HEK293 (cell line): ENCODE data around the gene FCN3.

Experiments
- CTCF ChIA-PET: fragments of 350-600 bp; formaldehyde crosslinking; extraction: SDS; loops from one replicate; lab custom pipeline; 2021; ENCODE audit warnings: antibody characterized with exemption; lab: Yijun Ruan, JAX
- POLR2A ChIA-PET: fragments of 300-600 bp; formaldehyde crosslinking; extraction: SDS; loops from one replicate; lab custom pipeline; 2020; ENCODE audit warnings: antibody characterized with exemption, inconsistent platforms; lab: Yijun Ruan, JAX
- H3K27ac ChIP-seq: fragments of 200-500 bp; sonication (Bioruptor generic); 2 replicates; pipeline ENCODE4 v1.5.1; 2014; ENCODE audit warnings: low read depth, low read length, control low read depth, inconsistent platforms; ENCODE audit errors: extremely low read depth
- H3K36me3 ChIP-seq, 2 experiments: fragments of 200-500 bp in 1 of 2; sonication (Bioruptor generic) in 1 of 2; 1 replicate in 1 of 2; 2 replicates in 1 of 2; pipeline ENCODE4 v1.5.1; 2014 to 2017; ENCODE audit warnings: inconsistent platforms in 2 of 2, low read length in 2 of 2; ENCODE audit not compliant: control insufficient read depth in 2 of 2, insufficient read depth in 1 of 2
- H3K4me1 ChIP-seq: fragments of 200-500 bp; sonication (Bioruptor generic); 2 replicates; pipeline ENCODE4 v1.5.1; 2014; ENCODE audit warnings: mild to moderate bottlenecking, low read length, inconsistent platforms; ENCODE audit not compliant: control insufficient read depth, insufficient read depth
- H3K4me3 ChIP-seq: 2 replicates; pipeline ENCODE4 v1.5.1; 2011; ENCODE audit warnings: low read depth, mild to moderate bottlenecking, control low read depth, low read length, moderate library complexity
- H3K9me3 ChIP-seq: fragments of 200-500 bp; sonication (Bioruptor generic); 2 replicates; pipeline ENCODE4 v1.5.1; 2014; ENCODE audit warnings: low read depth, low read length, inconsistent platforms; ENCODE audit not compliant: control insufficient read depth, insufficient read depth
- EGR2 ChIP-seq: fragments of 450-650 bp; formaldehyde crosslinking; IDR thresholded peaks from 2 replicates; pipeline ENCODE4 v1.5.1; 2016; ENCODE audit warnings: low read depth, missing biosample characterization, missing genetic modification characterization
- REPIN1 ChIP-seq: fragments of 450-650 bp; formaldehyde crosslinking; IDR thresholded peaks from 2 replicates; pipeline ENCODE4 v1.5.1; 2017; ENCODE audit warnings: missing biosample characterization, missing genetic modification characterization, low read depth
- SALL2 ChIP-seq: fragments of 450-650 bp; formaldehyde crosslinking; IDR thresholded peaks from 2 replicates; pipeline ENCODE4 v1.5.0; 2017; ENCODE audit warnings: missing biosample characterization, mild to moderate bottlenecking, missing genetic modification characterization, borderline replicate concordance
- SP2 ChIP-seq: fragments of 450-650 bp; formaldehyde crosslinking; IDR thresholded peaks from 2 replicates; pipeline ENCODE4 v1.5.1; 2016; ENCODE audit warnings: missing biosample characterization, missing genetic modification characterization
- TRIM28 ChIP-seq: IDR thresholded peaks from 2 replicates; pipeline ENCODE4 v1.6.1; 2011; ENCODE audit warnings: low read length, control low read depth, borderline replicate concordance
- ZBTB17 ChIP-seq: fragments of 450-650 bp; formaldehyde crosslinking; IDR thresholded peaks from 2 replicates; pipeline ENCODE4 v1.5.1; 2016; ENCODE audit warnings: missing biosample characterization, missing genetic modification characterization
- ZNF2 ChIP-seq: fragments of 450-650 bp; formaldehyde crosslinking; IDR thresholded peaks from 2 replicates; pipeline ENCODE4 v1.5.1; 2016; ENCODE audit warnings: missing biosample characterization, missing genetic modification characterization
- ZNF24 ChIP-seq: fragments of 450-650 bp; formaldehyde crosslinking; IDR thresholded peaks from 2 replicates; pipeline ENCODE4 v1.5.1; 2016; ENCODE audit warnings: missing biosample characterization, missing genetic modification characterization
- ZNF354C ChIP-seq: fragments of 450-650 bp; formaldehyde crosslinking; IDR thresholded peaks from 2 replicates; pipeline ENCODE4 v1.5.1; 2016; ENCODE audit warnings: missing biosample characterization, missing genetic modification characterization, low read depth, borderline replicate concordance
- ZNF404 ChIP-seq: fragments of 450-650 bp; formaldehyde crosslinking; IDR thresholded peaks from 2 replicates; pipeline ENCODE4 v1.5.1; 2017; ENCODE audit warnings: missing biosample characterization, missing genetic modification characterization
- ZNF416 ChIP-seq: fragments of 450-650 bp; formaldehyde crosslinking; IDR thresholded peaks from 2 replicates; pipeline ENCODE4 v1.5.1; 2016; ENCODE audit warnings: missing biosample characterization, missing genetic modification characterization
- ZNF48 ChIP-seq: fragments of 450-650 bp; formaldehyde crosslinking; IDR thresholded peaks from 2 replicates; pipeline ENCODE4 v1.5.1; 2016; ENCODE audit warnings: missing biosample characterization, missing genetic modification characterization
- ZNF548 ChIP-seq: fragments of 450-650 bp; formaldehyde crosslinking; IDR thresholded peaks from 2 replicates; pipeline ENCODE4 v1.5.1; 2016; ENCODE audit warnings: missing biosample characterization, missing genetic modification characterization
- ZNF585B ChIP-seq: fragments of 450-650 bp; formaldehyde crosslinking; IDR thresholded peaks from 2 replicates; pipeline ENCODE4 v1.5.1; 2016; ENCODE audit warnings: missing biosample characterization, missing genetic modification characterization
- TF ChIP-seq, protein P1 (sequence below): fragments of 450-650 bp; formaldehyde crosslinking; IDR thresholded peaks from 2 replicates; pipeline ENCODE4 v1.5.1; 2017; ENCODE audit warnings: missing biosample characterization, missing genetic modification characterization
- TF ChIP-seq, protein P2 (sequence below): fragments of 450-650 bp; formaldehyde crosslinking; IDR thresholded peaks from 2 replicates; pipeline ENCODE4 v1.5.1; 2016; ENCODE audit warnings: missing biosample characterization, missing genetic modification characterization
- TF ChIP-seq, protein P3 (sequence below): fragments of 450-650 bp; formaldehyde crosslinking; IDR thresholded peaks from 2 replicates; pipeline ENCODE4 v1.5.1; 2016; ENCODE audit warnings: missing biosample characterization, missing genetic modification characterization
- TF ChIP-seq, protein P4 (sequence below): fragments of 450-650 bp; formaldehyde crosslinking; conservative IDR thresholded peaks from 2 replicates; pipeline ENCODE4 v1.5.1; 2016; ENCODE audit warnings: low read depth, missing biosample characterization, missing genetic modification characterization

FCN3 gene

DNA sequence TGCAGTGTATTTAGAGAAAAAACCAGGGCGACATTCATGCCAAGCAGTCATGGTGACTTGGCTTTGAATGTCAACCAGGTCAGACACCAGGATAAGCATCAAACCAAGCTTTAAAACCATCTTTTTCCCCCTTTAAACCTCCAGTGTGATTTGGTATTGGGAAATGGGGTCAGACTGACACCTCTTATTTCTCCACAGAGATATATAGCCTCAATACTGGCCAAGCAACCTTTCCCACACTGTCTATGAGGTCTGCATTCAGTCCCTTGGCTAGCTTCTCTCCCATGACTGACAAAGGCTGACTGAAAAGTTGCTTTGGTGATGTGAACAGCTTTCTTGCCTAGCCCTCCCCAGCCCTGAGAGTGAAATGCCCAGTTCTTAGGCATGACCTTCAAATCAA lies 39.5 kb upstream of the FCN3 start:
- CTCF ChIA-PET = interaction anchor here (0.8 to 3.6 kb wide), 3 partner anchors 24 to 193 kb away, joined by 3 to 37 read pairs (median 5); no protein-coding TSS in a partner anchor
- Histone ChIP-seq H3K4me1 (no peaks in the 10 kb centered on the region), H3K27ac (no peak overlapping the region), H3K9me3 (no peaks in the 10 kb centered on the region), H3K4me3 (no peak overlapping the region), H3K36me3 (peaks cover 16 to 96% of the 10 kb centered on the region in 2 experiments)
- TF ChIP-seq, protein P1, sequence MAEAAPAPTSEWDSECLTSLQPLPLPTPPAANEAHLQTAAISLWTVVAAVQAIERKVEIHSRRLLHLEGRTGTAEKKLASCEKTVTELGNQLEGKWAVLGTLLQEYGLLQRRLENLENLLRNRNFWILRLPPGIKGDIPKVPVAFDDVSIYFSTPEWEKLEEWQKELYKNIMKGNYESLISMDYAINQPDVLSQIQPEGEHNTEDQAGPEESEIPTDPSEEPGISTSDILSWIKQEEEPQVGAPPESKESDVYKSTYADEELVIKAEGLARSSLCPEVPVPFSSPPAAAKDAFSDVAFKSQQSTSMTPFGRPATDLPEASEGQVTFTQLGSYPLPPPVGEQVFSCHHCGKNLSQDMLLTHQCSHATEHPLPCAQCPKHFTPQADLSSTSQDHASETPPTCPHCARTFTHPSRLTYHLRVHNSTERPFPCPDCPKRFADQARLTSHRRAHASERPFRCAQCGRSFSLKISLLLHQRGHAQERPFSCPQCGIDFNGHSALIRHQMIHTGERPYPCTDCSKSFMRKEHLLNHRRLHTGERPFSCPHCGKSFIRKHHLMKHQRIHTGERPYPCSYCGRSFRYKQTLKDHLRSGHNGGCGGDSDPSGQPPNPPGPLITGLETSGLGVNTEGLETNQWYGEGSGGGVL (tag by site-specific recombination) = no peak
- TF ChIP-seq, protein P2, sequence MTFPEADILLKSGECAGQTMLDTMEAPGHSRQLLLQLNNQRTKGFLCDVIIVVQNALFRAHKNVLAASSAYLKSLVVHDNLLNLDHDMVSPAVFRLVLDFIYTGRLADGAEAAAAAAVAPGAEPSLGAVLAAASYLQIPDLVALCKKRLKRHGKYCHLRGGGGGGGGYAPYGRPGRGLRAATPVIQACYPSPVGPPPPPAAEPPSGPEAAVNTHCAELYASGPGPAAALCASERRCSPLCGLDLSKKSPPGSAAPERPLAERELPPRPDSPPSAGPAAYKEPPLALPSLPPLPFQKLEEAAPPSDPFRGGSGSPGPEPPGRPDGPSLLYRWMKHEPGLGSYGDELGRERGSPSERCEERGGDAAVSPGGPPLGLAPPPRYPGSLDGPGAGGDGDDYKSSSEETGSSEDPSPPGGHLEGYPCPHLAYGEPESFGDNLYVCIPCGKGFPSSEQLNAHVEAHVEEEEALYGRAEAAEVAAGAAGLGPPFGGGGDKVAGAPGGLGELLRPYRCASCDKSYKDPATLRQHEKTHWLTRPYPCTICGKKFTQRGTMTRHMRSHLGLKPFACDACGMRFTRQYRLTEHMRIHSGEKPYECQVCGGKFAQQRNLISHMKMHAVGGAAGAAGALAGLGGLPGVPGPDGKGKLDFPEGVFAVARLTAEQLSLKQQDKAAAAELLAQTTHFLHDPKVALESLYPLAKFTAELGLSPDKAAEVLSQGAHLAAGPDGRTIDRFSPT (tag by site-specific recombination) = no peak
- no peak for TF ChIP-seq TRIM28
- no peak for TF ChIP-seq ZNF548 (tag by site-specific recombination)
- TF ChIP-seq ZNF24 (tag by site-specific recombination) = no peak
- TF ChIP-seq ZNF404 (tag by site-specific recombination) = no peak
- TF ChIP-seq SP2 (tag by site-specific recombination) = no peak
- TF ChIP-seq, protein P3, sequence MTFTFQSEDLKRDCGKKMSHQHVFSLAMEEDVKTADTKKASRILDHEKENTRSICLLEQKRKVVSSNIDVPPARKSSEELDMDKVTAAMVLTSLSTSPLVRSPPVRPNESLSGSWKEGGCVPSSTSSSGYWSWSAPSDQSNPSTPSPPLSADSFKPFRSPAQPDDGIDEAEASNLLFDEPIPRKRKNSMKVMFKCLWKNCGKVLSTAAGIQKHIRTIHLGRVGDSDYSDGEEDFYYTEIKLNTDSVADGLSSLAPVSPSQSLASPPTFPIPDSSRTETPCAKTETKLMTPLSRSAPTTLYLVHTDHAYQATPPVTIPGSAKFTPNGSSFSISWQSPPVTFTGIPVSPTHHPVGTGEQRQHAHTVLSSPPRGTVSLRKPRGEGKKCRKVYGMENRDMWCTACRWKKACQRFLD (tag by site-specific recombination) = no peak
- no peak for TF ChIP-seq ZNF2
- TF ChIP-seq, protein P4, sequence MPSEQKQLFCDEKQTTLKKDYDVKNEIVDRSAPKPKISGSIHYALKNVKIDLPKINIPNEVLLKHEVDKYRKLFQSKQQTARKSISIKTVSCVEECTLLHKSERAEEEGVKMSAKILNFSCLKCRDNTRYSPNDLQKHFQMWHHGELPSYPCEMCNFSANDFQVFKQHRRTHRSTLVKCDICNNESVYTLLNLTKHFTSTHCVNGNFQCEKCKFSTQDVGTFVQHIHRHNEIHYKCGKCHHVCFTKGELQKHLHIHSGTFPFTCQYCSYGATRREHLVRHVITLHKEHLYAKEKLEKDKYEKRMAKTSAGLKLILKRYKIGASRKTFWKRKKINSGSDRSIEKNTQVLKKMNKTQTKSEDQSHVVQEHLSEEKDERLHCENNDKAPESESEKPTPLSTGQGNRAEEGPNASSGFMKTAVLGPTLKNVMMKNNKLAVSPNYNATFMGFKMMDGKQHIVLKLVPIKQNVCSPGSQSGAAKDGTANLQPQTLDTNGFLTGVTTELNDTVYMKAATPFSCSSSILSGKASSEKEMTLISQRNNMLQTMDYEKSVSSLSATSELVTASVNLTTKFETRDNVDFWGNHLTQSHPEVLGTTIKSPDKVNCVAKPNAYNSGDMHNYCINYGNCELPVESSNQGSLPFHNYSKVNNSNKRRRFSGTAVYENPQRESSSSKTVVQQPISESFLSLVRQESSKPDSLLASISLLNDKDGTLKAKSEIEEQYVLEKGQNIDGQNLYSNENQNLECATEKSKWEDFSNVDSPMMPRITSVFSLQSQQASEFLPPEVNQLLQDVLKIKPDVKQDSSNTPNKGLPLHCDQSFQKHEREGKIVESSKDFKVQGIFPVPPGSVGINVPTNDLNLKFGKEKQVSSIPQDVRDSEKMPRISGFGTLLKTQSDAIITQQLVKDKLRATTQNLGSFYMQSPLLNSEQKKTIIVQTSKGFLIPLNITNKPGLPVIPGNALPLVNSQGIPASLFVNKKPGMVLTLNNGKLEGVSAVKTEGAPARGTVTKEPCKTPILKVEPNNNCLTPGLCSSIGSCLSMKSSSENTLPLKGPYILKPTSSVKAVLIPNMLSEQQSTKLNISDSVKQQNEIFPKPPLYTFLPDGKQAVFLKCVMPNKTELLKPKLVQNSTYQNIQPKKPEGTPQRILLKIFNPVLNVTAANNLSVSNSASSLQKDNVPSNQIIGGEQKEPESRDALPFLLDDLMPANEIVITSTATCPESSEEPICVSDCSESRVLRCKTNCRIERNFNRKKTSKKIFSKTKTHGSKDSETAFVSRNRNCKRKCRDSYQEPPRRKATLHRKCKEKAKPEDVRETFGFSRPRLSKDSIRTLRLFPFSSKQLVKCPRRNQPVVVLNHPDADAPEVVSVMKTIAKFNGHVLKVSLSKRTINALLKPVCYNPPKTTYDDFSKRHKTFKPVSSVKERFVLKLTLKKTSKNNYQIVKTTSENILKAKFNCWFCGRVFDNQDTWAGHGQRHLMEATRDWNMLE (tag by site-specific recombination) = no peak
- TF ChIP-seq ZNF354C (tag by site-specific recombination) = no peak
- no peak for TF ChIP-seq REPIN1 (tag by site-specific recombination)
- no peak for TF ChIP-seq ZBTB17 (tag by site-specific recombination)
- TF ChIP-seq ZNF48 (tag by site-specific recombination) = no peak
- TF ChIP-seq EGR2 (tag by site-specific recombination) = no peak
- no peak for TF ChIP-seq SALL2 (tag by site-specific recombination)
- TF ChIP-seq ZNF416 (tag by site-specific recombination) = no peak
- TF ChIP-seq ZNF585B (tag by site-specific recombination) = no peak
- POLR2A ChIA-PET = no interaction called here
